GM19395 (cell line): Measurements from ENCODE around the gene USP11.

ENCODE experiments used
- ATAC-seq: cut with Tn5 transposase; IDR thresholded peaks from one replicate; pipeline ENCODE4 v1.9.1; 2021; ENCODE audit warnings: mild to moderate bottlenecking, moderate library complexity; ENCODE audit not compliant: unreplicated experiment

The USP11 gene

DNA sequence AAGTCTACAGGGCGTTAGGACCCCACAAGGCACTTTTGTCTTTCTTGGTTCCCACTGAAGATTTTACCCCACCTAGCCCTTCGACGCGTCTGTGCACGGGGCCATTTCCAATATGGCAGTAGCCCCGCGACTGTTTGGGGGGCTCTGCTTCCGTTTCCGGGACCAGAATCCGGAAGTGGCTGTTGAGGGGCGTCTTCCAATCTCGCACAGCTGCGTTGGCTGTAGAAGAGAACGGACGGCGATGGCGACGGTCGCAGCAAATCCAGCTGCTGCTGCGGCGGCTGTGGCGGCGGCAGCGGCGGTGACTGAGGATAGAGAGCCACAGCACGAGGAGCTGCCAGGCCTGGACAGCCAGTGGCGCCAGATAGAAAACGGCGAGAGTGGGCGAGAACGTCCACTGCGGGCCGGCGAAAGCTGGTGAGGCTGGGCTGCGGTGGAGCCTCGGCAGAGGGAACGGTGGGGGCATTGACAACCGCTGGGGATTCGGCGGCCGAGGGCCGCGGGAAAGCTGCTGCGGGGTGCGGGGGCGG is at the start of gene USP11:
TSS of gene USP11 (plus strand) at position 207 of the 530 bp plus-strand sequence. CDS start at position 242, 35 bp downstream.
- peak; percentile 16 for ATAC-seq

DNA sequence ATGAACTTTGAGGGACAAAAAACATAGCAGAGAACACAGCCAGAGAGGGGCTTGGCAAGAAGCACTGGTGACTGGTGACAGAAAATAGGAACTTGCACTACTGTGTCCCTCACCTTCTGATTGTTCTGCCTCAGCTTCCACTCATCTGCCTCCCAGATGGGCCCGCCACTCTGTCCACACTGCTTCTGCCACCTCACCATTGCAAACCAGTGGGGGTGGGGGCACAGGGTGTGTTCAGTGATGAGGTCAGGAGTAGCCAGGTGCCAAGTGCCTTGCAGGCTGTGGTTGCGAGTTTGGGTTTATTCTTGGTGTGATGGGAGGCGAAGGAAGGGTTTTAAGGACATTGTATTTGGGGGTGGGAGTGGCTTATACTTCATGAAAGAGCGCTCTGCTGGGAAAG is 48.3 kb upstream of the USP11 start:
- ATAC-seq: no peak

DNA sequence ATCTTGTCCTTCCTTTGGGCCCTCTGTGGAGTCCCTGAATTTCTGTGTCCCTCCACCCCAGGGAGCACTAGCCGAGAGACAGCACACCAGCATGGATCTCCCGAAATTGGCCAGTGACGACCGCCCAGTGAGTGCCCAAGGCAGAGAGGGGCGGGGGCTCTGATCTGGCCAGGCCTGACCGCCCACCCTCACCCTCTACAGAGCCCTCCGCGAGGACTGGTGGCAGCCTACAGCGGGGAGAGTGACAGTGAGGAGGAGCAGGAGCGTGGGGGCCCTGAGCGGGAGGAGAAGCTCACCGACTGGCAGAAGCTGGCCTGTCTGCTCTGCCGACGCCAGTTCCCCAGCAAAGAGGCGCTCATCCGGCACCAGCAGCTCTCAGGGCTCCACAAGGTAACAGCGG is 47.6 kb upstream of the USP11 start:
- no peak for ATAC-seq

DNA sequence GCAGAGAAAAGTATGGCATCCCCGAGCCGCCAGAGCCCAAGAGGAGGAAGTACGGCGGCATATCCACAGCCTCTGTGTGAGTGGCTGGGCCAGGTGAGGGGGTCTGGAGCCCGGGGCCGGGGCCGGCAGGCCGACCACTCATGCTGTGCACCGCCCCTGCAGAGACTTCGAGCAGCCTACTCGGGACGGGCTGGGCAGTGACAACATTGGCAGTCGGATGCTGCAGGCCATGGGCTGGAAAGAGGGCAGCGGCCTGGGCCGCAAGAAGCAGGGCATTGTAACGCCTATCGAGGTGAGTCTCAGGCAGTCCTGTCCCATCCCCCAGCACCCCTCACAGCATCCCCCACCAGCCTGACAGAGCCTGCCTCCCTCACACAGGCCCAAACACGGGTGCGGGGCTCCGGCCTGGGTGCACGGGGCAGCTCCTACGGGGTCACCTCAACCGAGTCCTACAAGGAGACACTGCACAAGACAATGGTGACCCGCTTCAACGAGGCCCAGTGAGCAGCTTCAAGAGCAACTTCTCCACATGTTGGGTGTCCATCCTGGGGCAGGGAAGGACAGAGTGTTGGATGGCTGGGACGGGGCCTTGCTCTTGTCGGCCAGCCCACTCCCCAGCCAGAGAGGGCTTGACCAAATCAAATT is 46.6 kb upstream of the USP11 start:
- no peak for ATAC-seq

DNA sequence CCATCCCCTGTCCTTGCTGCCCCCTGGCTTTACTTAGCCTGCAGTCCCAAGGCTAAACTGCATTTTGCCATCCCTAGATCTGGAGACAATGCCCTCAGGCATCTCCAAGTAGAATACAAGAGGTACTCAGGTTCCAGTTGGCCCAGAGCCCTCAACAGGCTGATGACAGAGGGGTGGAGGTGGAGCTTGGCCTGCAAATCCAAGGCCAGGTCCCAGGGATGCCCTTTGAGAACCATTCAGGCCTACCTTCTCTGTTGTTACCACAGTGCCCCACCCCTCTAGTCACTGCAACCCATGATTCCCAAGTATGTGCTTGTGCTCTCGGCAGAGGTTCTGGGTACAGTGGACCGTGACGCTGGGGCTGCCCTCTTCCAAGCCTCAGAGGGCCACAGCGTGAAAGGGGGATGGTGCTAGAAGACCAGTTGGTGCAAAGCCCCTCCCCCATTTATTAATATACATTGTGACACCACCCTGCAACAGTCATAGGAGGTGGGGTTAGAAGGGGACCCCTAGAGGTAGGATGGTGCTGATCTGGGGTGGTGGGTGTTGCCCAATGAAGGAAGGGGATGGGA is 45.6 kb upstream of the USP11 start:
- ATAC-seq: no peak

DNA sequence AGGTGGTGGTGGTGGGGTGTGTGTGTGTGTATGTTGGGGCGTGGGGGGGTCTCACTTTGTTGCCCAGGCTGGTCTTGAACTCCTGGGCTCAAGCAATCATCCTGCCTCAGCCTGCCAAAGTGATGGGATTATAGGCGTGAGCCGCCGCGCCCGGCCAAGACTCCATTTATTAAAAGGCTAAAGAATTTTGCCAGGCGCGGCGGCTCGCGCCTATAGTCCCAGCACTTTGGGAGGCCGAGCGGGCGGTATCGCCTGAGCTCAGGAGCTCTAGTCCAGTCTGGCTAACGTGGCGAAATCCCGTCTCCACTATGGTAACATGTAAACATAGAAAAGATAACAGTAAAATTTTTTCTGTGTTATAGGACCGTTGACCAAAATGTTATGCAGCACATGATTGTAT is 42.9 kb upstream of the USP11 start:
- ATAC-seq: no peak

DNA sequence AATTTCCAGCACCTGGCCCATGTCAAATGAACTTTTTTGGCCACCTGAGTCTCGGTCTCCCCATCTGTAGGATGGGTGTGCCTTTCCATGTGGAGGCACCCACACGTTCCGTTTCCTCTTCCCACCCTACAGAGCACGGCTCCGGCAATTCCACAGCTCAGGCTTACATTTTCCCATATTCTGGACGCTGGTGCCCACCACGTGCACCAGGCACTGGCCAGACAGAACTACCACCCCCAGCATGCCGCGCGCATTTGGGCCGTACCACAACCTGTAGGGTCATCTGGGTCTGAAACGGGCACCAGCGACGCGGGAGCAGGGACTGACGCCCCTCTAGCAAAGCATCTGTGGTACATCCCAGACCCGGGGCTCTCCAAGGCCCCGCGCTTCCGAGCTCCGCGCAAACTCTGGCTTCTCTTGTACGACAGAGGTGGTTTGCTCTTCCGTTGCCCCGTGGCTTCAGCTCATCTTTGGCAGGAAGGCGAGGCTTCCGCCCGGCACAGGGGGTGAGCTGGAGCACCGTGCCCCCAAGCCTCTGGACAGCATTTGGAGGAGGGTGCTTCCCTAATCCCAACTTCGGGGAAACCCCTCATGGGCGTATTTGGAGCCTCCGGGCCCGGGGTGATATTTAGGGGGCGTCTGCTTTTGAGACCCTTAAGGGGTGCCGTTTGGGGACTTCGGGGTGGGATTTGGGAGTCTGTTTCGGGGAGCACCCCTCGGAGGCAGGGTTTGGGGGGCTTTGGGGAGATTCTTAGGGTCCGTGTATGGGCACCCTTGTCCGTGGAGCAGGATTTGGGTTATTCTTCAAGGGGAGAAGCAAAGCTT is 42.2 kb upstream of the USP11 start:
- peak; percentile 50 for ATAC-seq

DNA sequence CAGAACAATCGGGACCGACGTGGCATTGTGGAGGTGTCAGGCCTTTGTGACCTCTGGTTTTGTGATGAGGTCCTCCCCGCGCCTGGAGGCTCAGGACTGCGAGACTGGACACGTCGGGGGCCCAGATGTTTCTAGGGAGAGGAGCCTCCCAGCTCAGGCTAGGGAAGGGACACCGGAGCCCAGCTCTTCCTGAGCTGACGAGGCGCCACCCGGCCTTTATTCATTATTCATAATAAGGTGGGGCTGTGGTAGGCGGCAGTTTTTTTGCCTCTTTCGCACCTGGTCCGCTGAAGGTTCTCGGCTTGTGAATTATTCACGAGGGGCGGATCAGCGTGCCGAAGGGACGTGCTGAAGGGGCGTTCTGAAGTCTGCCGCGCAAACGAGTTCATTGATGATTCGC is 41.5 kb upstream of the USP11 start:
- ATAC-seq: no peak

DNA sequence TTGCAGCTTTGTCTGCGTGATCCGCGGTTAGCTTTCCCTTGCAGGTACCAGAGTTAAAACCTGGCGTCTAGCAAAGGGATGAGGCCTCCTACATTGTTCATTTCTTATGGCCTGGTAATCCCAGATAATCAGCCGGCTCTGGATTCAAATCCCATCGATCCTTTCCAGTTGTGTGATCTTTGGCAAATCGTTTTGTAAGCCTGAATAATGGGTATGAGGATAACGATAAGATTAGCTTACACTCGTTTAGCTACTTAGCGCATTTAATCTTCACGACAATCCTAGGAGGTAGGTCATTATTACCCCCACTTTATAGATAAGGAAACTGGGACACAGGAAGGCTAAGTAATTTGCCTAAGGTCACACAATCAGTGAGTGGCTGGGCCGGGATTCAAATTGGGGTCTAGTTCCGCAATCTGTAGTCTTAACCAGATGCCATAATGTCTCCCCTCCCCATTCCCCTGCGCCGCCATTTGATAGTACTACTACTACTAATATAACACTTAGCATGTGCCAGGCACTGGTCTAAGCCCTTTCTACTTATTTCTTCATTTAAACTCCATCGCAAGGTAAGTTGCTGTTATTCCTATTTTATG is 40.9 kb upstream of the USP11 start:
- ATAC-seq: no peak

DNA sequence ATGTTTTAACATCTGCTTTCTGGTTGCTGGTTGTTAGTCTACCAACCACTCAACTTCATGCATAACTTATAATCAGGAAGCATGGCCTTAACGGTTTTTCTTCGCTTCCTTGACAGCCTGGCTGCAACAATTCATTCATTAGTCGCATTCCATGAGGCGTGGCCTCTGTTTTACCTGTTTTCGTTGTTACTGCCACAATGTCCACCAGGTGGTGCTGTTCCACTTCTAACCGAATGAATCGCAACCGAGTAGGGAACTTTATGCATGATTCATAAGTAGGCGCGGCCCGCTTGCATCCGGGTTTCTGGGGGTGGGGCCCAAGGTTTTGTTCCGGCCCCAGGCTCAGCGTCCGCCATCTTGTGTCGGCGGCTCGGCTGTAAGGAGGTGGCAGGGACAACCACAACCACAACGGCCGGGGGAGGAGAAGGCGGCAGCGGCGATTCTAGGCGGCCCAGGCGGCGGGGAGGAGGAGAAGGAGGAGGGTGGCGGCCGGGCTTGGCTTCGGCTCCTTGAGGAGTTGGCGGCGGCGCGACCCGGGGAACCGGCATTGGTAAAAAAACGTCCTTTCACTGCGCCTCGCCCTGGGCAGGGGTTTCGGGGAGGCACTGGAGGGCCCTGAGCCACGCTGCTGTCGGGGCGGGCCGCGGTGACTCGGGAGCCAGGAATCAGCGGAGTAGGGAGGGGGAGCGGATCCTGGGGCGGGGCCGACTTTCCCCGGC is 39.2 kb upstream of the USP11 start, which contains the start of gene UBA1:
TSS of gene UBA1 (plus strand) at position 355 of the 719 bp plus-strand sequence. CDS start 4,974 bp downstream, outside the sequence.
- ATAC-seq: peak; percentile 81

DNA sequence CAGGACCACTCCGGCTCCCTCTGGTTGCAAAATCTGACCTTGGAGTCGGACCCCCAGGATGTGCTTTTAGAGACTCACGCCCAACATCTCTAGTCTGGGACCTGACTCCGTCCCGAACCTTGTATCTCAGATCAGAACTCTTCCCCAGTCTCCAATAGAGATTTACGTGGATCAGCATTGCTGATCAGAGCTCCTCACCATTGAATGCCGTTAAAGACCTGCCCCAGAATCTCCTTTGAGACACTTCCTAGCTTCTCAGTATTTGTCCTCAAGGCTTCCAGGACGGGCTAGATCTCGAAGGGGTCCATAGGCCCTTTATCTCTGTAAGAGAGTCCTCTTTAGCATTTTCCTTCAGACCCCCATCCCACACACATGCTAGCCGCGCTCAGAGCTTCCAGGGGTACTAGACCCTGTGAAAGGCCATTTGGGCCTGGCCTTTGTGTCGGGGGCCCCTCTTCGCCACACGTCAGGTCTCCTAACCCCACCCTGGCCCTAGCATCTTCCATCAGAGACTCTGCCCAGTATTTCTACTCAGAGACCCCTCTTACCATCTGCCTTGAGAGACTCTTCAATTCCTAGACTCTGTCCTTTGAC is 38.5 kb upstream of the USP11 start:
- ATAC-seq: no peak

DNA sequence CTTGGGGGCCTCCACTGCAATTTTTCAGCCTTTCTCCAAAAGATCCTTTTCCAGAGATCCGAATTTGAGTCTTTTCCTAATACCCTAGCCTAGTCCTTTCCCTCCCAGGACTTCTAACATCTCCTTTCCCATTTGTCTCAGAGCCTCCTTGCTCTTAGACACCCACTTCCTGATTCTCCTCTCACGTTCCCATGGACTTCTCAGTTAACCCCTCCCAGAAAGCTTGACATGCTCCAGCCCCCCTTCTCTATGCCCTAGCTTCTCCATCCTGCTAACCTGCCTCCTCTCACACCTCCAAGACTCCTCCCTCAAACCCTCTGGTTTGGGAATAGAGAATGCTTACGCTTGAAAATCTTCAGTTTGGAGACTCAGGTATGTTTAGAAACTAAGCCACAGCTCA is 36.7 kb upstream of the USP11 start:
- ATAC-seq: no peak

DNA sequence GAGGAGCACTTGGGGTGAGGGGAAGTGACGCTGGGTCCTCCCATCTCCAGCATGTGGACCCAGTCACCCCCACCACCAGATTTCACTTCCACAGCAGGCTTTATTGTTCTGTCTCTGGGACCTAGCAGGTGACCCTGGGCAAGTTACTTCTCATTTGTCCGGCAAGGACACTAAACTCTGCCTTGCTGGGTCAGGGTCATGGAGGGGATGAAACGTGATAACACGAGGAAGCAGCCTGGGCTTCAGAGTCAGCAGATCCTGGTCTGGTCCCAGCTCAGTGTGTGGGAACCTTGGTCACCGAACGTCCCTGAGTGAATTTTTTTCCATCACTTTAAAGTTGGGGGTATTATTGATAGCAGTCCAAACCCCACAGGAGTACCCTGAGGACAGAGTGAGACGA is 35.3 kb upstream of the USP11 start:
- ATAC-seq: no peak

DNA sequence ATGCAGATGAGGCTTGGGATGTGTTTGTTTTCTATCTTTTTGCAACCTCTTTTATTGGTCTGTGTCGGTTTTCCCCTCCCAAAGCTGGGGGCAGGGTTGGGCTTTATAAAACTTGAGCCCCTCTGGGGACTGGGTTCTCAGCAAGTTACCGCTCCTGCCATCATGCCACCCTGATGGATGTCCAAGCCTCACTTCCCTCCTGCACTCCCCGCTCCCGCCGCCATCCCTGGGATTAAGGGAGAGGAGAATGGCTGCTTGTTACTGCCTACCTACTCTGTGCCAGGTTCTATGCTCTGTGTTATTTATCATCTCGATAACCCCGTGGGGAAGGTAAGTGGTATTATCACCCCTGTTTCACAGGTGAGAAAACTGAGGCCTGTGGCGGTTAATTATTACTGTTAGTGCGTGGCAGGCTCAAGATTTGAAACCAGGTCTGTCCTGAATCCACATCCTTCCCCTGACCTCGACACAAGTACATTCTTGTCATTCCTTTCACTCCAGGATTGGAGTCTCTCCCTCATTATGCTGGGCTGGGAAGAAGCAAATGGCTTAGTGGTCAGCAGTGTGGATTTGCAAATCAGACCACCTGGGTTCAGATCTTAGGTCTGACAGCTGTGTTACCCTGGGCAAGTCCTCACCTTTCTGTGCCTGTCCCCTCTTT is 34.7 kb upstream of the USP11 start:
- no peak for ATAC-seq

DNA sequence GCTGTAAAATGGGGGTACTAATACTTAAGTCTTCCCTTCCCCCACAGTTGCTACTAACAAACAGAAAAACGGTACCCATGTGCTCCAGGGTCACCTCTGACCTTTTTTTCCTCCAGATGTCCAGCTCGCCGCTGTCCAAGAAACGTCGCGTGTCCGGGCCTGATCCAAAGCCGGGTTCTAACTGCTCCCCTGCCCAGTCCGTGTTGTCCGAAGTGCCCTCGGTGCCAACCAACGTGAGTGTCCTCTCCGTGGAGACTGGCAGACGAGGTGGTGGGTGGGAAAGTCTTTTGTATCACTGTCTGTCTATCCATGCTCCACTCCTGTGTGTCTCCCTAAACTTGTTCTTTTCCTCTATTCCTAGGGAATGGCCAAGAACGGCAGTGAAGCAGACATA is 34.1 kb upstream of the USP11 start:
- ATAC-seq: no peak

DNA sequence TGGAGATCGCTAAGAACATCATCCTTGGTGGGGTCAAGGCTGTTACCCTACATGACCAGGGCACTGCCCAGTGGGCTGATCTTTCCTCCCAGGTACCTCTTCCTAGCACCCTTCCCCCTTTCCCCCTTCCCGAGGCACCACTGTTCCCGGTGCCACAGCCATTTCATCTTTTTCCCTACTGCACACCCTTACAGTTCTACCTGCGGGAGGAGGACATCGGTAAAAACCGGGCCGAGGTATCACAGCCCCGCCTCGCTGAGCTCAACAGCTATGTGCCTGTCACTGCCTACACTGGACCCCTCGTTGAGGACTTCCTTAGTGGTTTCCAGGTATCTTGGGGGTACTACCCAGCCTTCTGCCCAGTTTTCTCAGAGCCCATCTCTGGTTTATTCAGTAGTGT is 33.5 kb upstream of the USP11 start:
- ATAC-seq: no peak

DNA sequence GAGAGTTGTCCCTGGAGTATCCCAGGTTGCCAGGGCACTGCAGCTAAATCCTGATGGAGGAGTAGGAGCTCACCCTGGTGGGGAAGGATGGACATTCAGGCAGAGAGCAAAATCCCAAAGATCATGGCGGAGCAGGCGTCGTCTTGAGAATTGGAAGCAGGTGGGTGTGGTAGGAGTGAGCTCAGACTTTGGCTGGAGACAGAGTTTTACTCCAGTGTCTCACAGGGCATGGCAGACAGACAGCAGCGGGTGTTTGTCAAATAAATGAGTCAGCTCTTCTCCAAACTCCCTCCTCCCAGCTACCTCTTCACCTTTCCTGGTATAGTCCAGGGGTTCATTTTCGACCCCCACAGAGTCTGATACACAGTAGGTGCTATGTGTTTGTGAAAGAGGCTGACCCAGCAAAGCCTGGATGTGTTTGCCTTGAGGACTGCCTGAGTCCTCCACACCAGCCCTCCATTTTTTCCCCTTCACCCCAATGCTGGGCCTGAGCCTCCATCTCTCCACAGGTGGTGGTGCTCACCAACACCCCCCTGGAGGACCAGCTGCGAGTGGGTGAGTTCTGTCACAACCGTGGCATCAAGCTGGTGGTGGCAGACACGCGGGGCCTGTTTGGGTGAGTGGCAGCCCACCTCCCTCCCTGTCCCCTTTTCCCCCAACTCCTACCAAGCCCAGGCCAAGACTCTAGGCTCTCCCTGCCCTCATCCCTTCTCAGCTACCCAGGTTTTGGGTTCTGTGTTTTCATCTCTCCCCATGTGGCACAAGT is 32.2 kb upstream of the USP11 start:
- ATAC-seq: no peak

DNA sequence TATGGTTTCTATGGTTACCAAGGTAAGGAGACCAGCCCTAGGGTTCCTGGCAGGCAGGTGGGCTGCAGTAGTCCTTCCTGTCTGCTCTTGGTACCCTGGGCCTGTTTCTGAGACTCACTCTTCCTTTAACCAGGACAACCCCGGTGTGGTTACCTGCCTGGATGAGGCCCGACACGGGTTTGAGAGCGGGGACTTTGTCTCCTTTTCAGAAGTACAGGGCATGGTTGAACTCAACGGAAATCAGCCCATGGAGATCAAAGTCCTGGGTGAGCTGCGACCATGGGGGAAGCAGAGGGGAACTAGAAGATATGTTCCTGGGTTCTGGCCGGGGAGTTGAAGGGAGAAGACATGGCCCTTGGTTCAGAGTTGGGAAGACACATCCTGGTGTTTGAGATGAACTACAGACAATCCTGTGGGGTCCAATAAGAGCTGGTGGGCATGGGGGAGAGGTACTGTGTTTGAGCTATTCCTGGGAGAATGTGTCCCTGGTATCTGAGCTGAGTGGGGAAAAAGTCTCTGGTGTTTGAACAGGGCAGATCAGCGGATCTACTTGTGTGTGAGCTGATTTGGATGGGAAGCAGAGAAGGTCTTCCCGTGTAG is 31.4 kb upstream of the USP11 start:
- no peak for ATAC-seq

DNA sequence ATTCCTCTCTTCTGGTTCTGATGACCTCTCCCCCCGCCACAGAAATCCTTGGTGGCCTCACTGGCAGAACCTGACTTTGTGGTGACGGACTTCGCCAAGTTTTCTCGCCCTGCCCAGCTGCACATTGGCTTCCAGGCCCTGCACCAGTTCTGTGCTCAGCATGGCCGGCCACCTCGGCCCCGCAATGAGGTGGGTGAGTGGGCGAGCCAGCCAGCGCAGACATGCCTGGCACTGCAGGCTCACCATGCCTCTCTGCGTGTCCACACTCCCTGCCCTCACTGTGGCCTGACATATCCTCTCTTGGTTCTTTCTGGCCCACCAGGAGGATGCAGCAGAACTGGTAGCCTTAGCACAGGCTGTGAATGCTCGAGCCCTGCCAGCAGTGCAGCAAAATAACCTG is 30.5 kb upstream of the USP11 start:
- ATAC-seq: no peak
